Keratinocyte (primary cell): ENCODE results near the gene SSNA1. TPM values are rescaled to one million over a fixed set of nuclear protein-coding genes. Genes with fewer than 3 reads are reported as not detected.

ENCODE experiments used
- DNase-seq: peaks from one replicate; pipeline ENCODE4 v3.0.0-alpha.2; 2011; ENCODE audit warnings: low read depth, missing footprints, low spot score
- FAIRE-seq: peaks from 2 replicates; lab custom pipeline; 2011; peaks lifted over from hg19 to GRCh38; lab: Jason Lieb, UNC
- H2AFZ ChIP-seq: 2 replicates; pipeline ENCODE4 v1.6.0; 2012; ENCODE audit warnings: low read length, control low read depth, inconsistent platforms; ENCODE audit not compliant: control insufficient read depth
- H3K27ac ChIP-seq: 2 replicates; pipeline ENCODE4 v1.5.1; 2011; ENCODE audit warnings: low read length; ENCODE audit not compliant: control insufficient read depth, insufficient read depth
- H3K27me3 ChIP-seq: 3 replicates; pipeline ENCODE4 v1.6.0; 2011; ENCODE audit warnings: low read length; ENCODE audit not compliant: control insufficient read depth, insufficient read depth; ENCODE audit errors: extremely low read depth
- H3K36me3 ChIP-seq, 2 experiments: 2 replicates in 1 of 2; 3 replicates in 1 of 2; pipeline ENCODE4 v1.5.1; 2011; ENCODE audit warnings: low read length in 2 of 2, mild to moderate bottlenecking in 1 of 2; ENCODE audit not compliant: control insufficient read depth in 2 of 2, insufficient read depth in 2 of 2; ENCODE audit errors: extremely low read depth in 1 of 2
- H3K4me1 ChIP-seq: 3 replicates; pipeline ENCODE4 v1.5.1; 2011; ENCODE audit warnings: low read length; ENCODE audit not compliant: control insufficient read depth, insufficient read depth; ENCODE audit errors: extremely low read depth
- H3K4me2 ChIP-seq: 3 replicates; pipeline ENCODE4 v1.6.0; 2011; ENCODE audit warnings: low read depth, low read length; ENCODE audit not compliant: control insufficient read depth, insufficient read depth; ENCODE audit errors: extremely low read depth
- H3K4me3 ChIP-seq, 3 experiments: fragments of 200-600 bp in 1 of 3; sonication (generic) in 1 of 3; 2 replicates in 2 of 3; 3 replicates in 1 of 3; pipeline ENCODE4 v1.5.1; 2011 to 2016; ENCODE audit warnings: low read length in 3 of 3, mild to moderate bottlenecking in 3 of 3, control low read depth in 2 of 3, inconsistent platforms in 1 of 3, low read depth in 1 of 3, mixed read lengths in 1 of 3, mixed run types in 1 of 3, moderate library complexity in 1 of 3; ENCODE audit not compliant: control insufficient read depth in 2 of 3, insufficient read depth in 2 of 3; ENCODE audit errors: extremely low read depth in 1 of 3
- H3K79me2 ChIP-seq: 2 replicates; pipeline ENCODE4 v1.6.0; 2012; ENCODE audit warnings: low read length; ENCODE audit not compliant: control insufficient read depth, insufficient read depth
- H3K9ac ChIP-seq: 3 replicates; pipeline ENCODE4 v1.6.0; 2011; ENCODE audit warnings: low read length; ENCODE audit not compliant: control insufficient read depth, insufficient read depth; ENCODE audit errors: extremely low read depth
- H3K9me1 ChIP-seq: 3 replicates; pipeline ENCODE4 v1.6.0; 2011; ENCODE audit warnings: low read length; ENCODE audit not compliant: control insufficient read depth, insufficient read depth; ENCODE audit errors: extremely low read depth
- H3K9me3 ChIP-seq: 2 replicates; pipeline ENCODE4 v1.5.1; 2012; ENCODE audit warnings: low read depth, low read length; ENCODE audit not compliant: control insufficient read depth
- H4K20me1 ChIP-seq: 3 replicates; pipeline ENCODE4 v1.6.0; 2011; ENCODE audit warnings: low read length; ENCODE audit not compliant: control insufficient read depth, insufficient read depth; ENCODE audit errors: extremely low read depth
- EZH2 ChIP-seq: IDR thresholded peaks from one replicate; pipeline ENCODE4 v1.6.1; 2012; ENCODE audit warnings: inconsistent platforms, mild to moderate bottlenecking, low read length, moderate library complexity
- dilution Hi-C: fragments of 300-500 bp; cut with MboI; formaldehyde crosslinking; loops from one replicate; pipeline ENCODE4 v1.7.0; 2020; ENCODE audit warnings: low sequenced_read_pairs; ENCODE audit not compliant: extremely low pct_ligation_motif_present
- polyA plus RNA-seq, 5 experiments: library from polyadenylated mRNA; depleted of rRNA in 3 of 5; stranded (reverse) in 3 of 5; stranded (forward) in 1 of 5; unstranded in 1 of 5; fragments of >200 nt; gene quantifications; 1 replicate in 1 of 5; 2 replicates in 3 of 5; 3 replicates in 1 of 5; pipeline versions ENCODE4 v1.2.1 to v1.2.3, GENCODE V29; 2011 to 2012; ENCODE audit warnings: missing spikeins in 2 of 5, low read depth in 1 of 5, low replicate concordance in 1 of 5
- TF ChIP-seq, protein P1 (sequence below), 3 experiments: IDR thresholded peaks in 1 of 3; conservative IDR thresholded peaks in 1 of 3; optimal IDR thresholded peaks in 1 of 3; 2 replicates in 2 of 3; 3 replicates in 1 of 3; pipeline versions ENCODE3 to v1.5.1; 2011; ENCODE audit warnings: low read length in 3 of 3, mild to moderate bottlenecking in 3 of 3, moderate library complexity in 2 of 3, control low read depth in 1 of 3, inconsistent platforms in 1 of 3; ENCODE audit not compliant: insufficient read depth in 2 of 3; ENCODE audit errors: extremely low read depth in 1 of 3

Gene SSNA1
- polyA plus RNA-seq, 1 donor (not counting 4 experiments of a cell fraction or from before 2014, with no cell fraction given) = 45.3 TPM

DNA sequence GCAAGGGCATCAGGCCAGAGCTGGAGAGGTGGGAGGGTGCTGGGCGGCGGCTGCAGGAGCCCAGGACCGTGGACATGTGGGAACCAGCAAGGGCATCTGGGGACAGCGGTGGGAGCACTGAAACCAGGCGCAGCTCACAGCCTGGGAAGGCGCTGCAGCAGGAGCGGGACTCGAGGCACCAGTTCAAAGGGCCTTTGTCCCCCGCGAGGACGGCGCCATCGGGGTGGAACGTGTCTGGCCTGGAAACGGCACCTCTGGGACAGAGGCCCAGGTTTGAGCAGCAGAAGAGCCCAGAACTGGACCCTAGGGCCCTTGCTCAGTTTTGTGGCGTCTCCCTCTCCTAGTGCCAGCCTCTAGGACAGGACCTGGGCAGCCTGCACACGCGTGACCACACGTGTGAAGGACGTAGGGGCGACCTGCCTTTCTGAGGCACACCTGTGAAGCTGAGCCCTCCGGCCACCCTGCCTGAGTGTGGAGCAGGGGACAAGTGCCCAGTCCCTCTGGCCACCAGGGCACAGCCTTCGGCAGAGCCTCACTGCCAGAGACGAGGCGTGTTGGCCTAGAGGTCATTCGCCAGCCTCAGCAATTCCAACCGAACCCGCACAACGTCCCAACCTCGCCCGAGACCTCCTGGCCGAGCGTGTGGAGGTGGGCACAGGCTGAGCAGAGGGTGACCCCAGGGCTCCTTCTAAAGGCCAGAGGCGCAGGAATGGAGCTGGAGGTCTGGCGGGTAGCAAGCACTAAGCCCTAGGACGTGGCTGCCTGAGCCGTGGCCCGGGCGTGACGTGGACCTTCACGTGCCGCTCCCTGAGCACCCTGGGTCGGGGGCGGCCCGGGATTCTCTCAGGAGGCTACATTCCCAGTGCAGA is 14.4 kb upstream of the SSNA1 start:
- peaks cover 63% of the 10 kb centered on the region for H3K27me3 ChIP-seq
- H3K9me3 ChIP-seq = no peaks in the 10 kb centered on the region
- dilution Hi-C loops = no loop called here
- H3K9me1 ChIP-seq = no peaks in the 10 kb centered on the region
- DNase-seq = no peak
- H3K4me2 ChIP-seq = no peak overlapping the region
- TF ChIP-seq EZH2 = peak; percentile 65
- TF ChIP-seq, protein P1, sequence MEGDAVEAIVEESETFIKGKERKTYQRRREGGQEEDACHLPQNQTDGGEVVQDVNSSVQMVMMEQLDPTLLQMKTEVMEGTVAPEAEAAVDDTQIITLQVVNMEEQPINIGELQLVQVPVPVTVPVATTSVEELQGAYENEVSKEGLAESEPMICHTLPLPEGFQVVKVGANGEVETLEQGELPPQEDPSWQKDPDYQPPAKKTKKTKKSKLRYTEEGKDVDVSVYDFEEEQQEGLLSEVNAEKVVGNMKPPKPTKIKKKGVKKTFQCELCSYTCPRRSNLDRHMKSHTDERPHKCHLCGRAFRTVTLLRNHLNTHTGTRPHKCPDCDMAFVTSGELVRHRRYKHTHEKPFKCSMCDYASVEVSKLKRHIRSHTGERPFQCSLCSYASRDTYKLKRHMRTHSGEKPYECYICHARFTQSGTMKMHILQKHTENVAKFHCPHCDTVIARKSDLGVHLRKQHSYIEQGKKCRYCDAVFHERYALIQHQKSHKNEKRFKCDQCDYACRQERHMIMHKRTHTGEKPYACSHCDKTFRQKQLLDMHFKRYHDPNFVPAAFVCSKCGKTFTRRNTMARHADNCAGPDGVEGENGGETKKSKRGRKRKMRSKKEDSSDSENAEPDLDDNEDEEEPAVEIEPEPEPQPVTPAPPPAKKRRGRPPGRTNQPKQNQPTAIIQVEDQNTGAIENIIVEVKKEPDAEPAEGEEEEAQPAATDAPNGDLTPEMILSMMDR (optimal IDR thresholded peaks at IDR 0.05 in 1 of 3, IDR thresholded peaks at IDR 0.05 in 1 of 3, conservative IDR thresholded peaks at IDR 0.05 in 1 of 3; ENCODE audit: extremely low read depth in 1 of 3, insufficient read depth in 2 of 3, low read length in 3 of 3) = no peak
- H3K4me1 ChIP-seq = no peaks in the 10 kb centered on the region
- H3K9ac ChIP-seq = no peak overlapping the region
- H4K20me1 ChIP-seq = peaks cover 14% of the 10 kb centered on the region
- no peak overlapping the region for H3K27ac ChIP-seq
- H3K79me2 ChIP-seq = no peaks in the 10 kb centered on the region
- no peak for FAIRE-seq
- H2AFZ ChIP-seq = no peak overlapping the region
- no peak overlapping the region for H3K4me3 ChIP-seq
- H3K36me3 ChIP-seq = no peaks in the 10 kb centered on the region

DNA sequence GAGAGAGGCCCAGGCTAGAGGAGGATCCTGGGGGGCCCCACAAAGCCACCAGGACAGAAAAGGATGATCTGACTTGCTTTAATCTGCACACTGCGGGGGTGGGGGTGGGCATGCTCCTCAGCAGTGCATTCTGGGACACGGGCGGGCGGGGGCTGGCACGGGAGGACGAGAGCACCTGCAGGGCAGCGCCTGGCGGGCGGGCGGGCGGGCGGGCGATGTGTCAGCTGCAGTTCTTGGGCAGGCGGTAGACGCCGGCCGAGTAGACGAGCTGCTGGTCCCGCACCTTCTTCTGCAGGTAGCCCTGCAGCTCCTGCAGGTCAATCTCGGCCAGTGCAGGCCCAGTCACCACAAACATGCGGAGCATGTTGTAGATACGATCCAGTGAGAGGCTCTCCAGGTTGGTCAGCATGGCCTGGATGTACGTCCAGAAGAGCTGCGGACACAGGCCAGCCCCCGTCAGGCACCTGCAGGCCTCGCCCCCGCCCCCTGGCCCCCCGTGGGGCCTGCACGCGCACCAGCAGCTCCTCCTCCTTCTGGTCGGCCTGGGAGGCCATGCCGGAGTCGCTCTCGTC is 13.7 kb upstream of the SSNA1 start:
- no peak for FAIRE-seq
- DNase-seq = no peak
- Histone ChIP-seq H3K27me3 (peaks cover 55% of the 10 kb centered on the region), H3K9me3 (no peaks in the 10 kb centered on the region), H3K4me2 (no peak overlapping the region), H3K9ac (no peak overlapping the region), H2AFZ (no peak overlapping the region), H3K4me3 (no peak overlapping the region), H3K27ac (no peak overlapping the region), H3K4me1 (no peaks in the 10 kb centered on the region), H3K79me2 (no peaks in the 10 kb centered on the region), H4K20me1 (peaks cover 14% of the 10 kb centered on the region), H3K36me3 (no peaks in the 10 kb centered on the region), H3K9me1 (no peaks in the 10 kb centered on the region)
- TF ChIP-seq, protein P1 (optimal IDR thresholded peaks at IDR 0.05 in 1 of 3, IDR thresholded peaks at IDR 0.05 in 1 of 3, conservative IDR thresholded peaks at IDR 0.05 in 1 of 3; ENCODE audit: extremely low read depth in 1 of 3, insufficient read depth in 2 of 3, low read length in 3 of 3) = peak in 1 of 3 experiments; percentile 14
- no peak for TF ChIP-seq EZH2
- dilution Hi-C loops = no loop called here
